Measurements from ENCODE around the gene KCNMB4.

- TF ChIP-seq, protein P1, sequence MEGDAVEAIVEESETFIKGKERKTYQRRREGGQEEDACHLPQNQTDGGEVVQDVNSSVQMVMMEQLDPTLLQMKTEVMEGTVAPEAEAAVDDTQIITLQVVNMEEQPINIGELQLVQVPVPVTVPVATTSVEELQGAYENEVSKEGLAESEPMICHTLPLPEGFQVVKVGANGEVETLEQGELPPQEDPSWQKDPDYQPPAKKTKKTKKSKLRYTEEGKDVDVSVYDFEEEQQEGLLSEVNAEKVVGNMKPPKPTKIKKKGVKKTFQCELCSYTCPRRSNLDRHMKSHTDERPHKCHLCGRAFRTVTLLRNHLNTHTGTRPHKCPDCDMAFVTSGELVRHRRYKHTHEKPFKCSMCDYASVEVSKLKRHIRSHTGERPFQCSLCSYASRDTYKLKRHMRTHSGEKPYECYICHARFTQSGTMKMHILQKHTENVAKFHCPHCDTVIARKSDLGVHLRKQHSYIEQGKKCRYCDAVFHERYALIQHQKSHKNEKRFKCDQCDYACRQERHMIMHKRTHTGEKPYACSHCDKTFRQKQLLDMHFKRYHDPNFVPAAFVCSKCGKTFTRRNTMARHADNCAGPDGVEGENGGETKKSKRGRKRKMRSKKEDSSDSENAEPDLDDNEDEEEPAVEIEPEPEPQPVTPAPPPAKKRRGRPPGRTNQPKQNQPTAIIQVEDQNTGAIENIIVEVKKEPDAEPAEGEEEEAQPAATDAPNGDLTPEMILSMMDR (IDR thresholded peaks at IDR 0.05), result no peak
- TF ChIP-seq POLR2A (IDR thresholded peaks at IDR 0.05), result no peak
Measured at GRCh38 chr12:70365398-70365647, 767 bp upstream of the KCNMB4 start.
